Kidney epithelial cell (primary cell): ENCODE results near the gene ETNK1. TPM values are rescaled to one million over a fixed set of nuclear protein-coding genes. Genes with fewer than 3 reads are reported as not detected.

ENCODE experiments used
- DNase-seq: peaks from one replicate; pipeline ENCODE4 v3.0.0-alpha.2; 2010; ENCODE audit warnings: low read depth
- H3K27me3 ChIP-seq: 2 replicates; pipeline ENCODE4 v1.6.0; 2011; ENCODE audit warnings: low read length; ENCODE audit not compliant: control insufficient read depth, insufficient read depth
- H3K36me3 ChIP-seq: 2 replicates; pipeline ENCODE4 v1.5.1; 2011; ENCODE audit warnings: low read length; ENCODE audit not compliant: control insufficient read depth, insufficient read depth
- H3K4me3 ChIP-seq: 2 replicates; pipeline ENCODE4 v1.5.1; 2011; ENCODE audit warnings: low read depth, mild to moderate bottlenecking, control low read depth, low read length
- CTCF ChIP-seq: IDR thresholded peaks from 2 replicates; pipeline ENCODE4 v1.5.1; 2011; ENCODE audit warnings: mild to moderate bottlenecking, moderate library complexity, low read length, control low read depth, inconsistent platforms; ENCODE audit not compliant: insufficient read depth, poor library complexity, severe bottlenecking
- total RNA-seq: library from RNA; depleted of rRNA; stranded (reverse); fragments of >200 nt; gene quantifications from 2 replicates; pipeline ENCODE4 v1.2.3, GENCODE V29; 2015

Gene ETNK1
- total RNA-seq, 1 donor from 2014 or later = 27.4 TPM

- H3K36me3 ChIP-seq = no peaks in the 10 kb centered on the region
- TF ChIP-seq CTCF = no peak
- H3K27me3 ChIP-seq = no peaks in the 10 kb centered on the region
These were observed 58.2 kb downstream of the ETNK1 start for GRCh38 chr12:22683131-22683530.

GRCh38 chr12:22684140-22685118, 59.5 kb downstream of the ETNK1 start:
- no peaks in the 10 kb centered on the region for H3K36me3 ChIP-seq
- peak; percentile 38 for TF ChIP-seq CTCF
- no peak for DNase-seq

More at GRCh38 chr12:22683131-22683530, 58.2 kb downstream of the ETNK1 start:
- H3K4me3 ChIP-seq = no peak overlapping the region
- no peak for DNase-seq

GRCh38 chr12:22686193-22686592, 61.2 kb downstream of the ETNK1 start:
- Histone ChIP-seq H3K4me3 (no peak overlapping the region), H3K27me3 (no peaks in the 10 kb centered on the region), H3K36me3 (no peaks in the 10 kb centered on the region)
- DNase-seq = no peak
- TF ChIP-seq CTCF = no peak

More at GRCh38 chr12:22684140-22685118, 59.5 kb downstream of the ETNK1 start:
- H3K4me3 ChIP-seq = no peak overlapping the region
- no peaks in the 10 kb centered on the region for H3K27me3 ChIP-seq

- Histone ChIP-seq H3K36me3 (no peaks in the 10 kb centered on the region), H3K4me3 (no peak overlapping the region), H3K27me3 (no peaks in the 10 kb centered on the region)
- DNase-seq = peak; percentile 38
- no peak for TF ChIP-seq CTCF
These were observed 62.5 kb downstream of the ETNK1 start for GRCh38 chr12:22687361-22688076.

- TF ChIP-seq CTCF = no peak
- Histone ChIP-seq H3K36me3 (no peaks in the 10 kb centered on the region), H3K27me3 (no peaks in the 10 kb centered on the region), H3K4me3 (no peak overlapping the region)
- DNase-seq = no peak
These were observed 64.9 kb downstream of the ETNK1 start for GRCh38 chr12:22689876-22690275.
